Liver (tissue), 9 donors: Measurements from ENCODE around the gene NSUN3. TPM values are rescaled to one million over a fixed set of nuclear protein-coding genes. Genes with fewer than 3 reads are reported as not detected.

Experiments used
- DNase-seq: peaks from one replicate; pipeline ENCODE4 v3.0.0-alpha.2; 2017; ENCODE audit warnings: low spot score
- H3K27ac ChIP-seq, 2 donors: one replicate each; pipeline ENCODE4 v1.7.0; 2013; ENCODE audit warnings: inconsistent platforms in 2 of 2, low read length in 2 of 2, control low read depth in 1 of 2, low read depth in 1 of 2, mild to moderate bottlenecking in 1 of 2
- H3K27me3 ChIP-seq, 4 donors: one replicate each; pipeline versions ENCODE4 v1.6.1 to v1.7.0; 2013; ENCODE audit warnings: low read length in 3 of 4, inconsistent platforms in 1 of 4, mild to moderate bottlenecking in 1 of 4, moderate library complexity in 1 of 4; ENCODE audit not compliant: control insufficient read depth in 4 of 4, insufficient read depth in 4 of 4
- H3K36me3 ChIP-seq, 4 donors: one replicate each; pipeline versions ENCODE4 v1.6.1 to v1.7.0; 2013; ENCODE audit warnings: low read length in 3 of 4, mild to moderate bottlenecking in 3 of 4, low read depth in 1 of 4, moderate library complexity in 1 of 4; ENCODE audit not compliant: control insufficient read depth in 4 of 4, insufficient read depth in 3 of 4
- H3K4me1 ChIP-seq, 4 donors: one replicate each; pipeline versions ENCODE4 v1.6.1 to v1.7.0; 2013; ENCODE audit warnings: low read length in 3 of 4, mild to moderate bottlenecking in 3 of 4, moderate library complexity in 1 of 4; ENCODE audit not compliant: control insufficient read depth in 4 of 4, insufficient read depth in 4 of 4
- H3K4me3 ChIP-seq, 3 donors: one replicate each; pipeline versions ENCODE4 v1.6.1 to v1.7.0; 2013; ENCODE audit warnings: low read length in 3 of 3, control low read depth in 1 of 3, low read depth in 1 of 3, mild to moderate bottlenecking in 1 of 3
- H3K9ac ChIP-seq, 2 donors: one replicate each; pipeline ENCODE4 v1.7.0; 2013; ENCODE audit warnings: low read length in 2 of 2, mild to moderate bottlenecking in 2 of 2, moderate library complexity in 2 of 2, control low read depth in 1 of 2, low read depth in 1 of 2
- H3K9me3 ChIP-seq, 4 donors: one replicate each; pipeline versions ENCODE4 v1.6.1 to v1.7.0; 2013; ENCODE audit warnings: low read length in 3 of 4; ENCODE audit not compliant: control insufficient read depth in 4 of 4
- ATF3 ChIP-seq: IDR thresholded peaks from 2 replicates; pipeline ENCODE4 v1.6.1; 2016; ENCODE audit warnings: antibody characterized with exemption
- CTCF ChIP-seq: fragments of 150-350 bp; IDR thresholded peaks from 2 replicates; pipeline ENCODE4 v1.5.1; 2017; ENCODE audit warnings: improper control_type of control experiment, low read depth, low read length; ENCODE audit not compliant: missing input control
- FOXA1 ChIP-seq: IDR thresholded peaks from 2 replicates; pipeline ENCODE4 v1.6.1; 2016; ENCODE audit warnings: antibody characterized with exemption
- FOXA2 ChIP-seq: IDR thresholded peaks from 2 replicates; pipeline ENCODE4 v1.6.1; 2016; ENCODE audit warnings: antibody characterized with exemption
- GABPA ChIP-seq, 2 donors: IDR thresholded peaks in 1 of 2; conservative IDR thresholded peaks in 1 of 2; 2 replicates each; pipeline ENCODE4 v1.6.1; 2016; ENCODE audit warnings: antibody characterized with exemption in 2 of 2, mild to moderate bottlenecking in 1 of 2, moderate library complexity in 1 of 2
- JUND ChIP-seq, 2 donors: IDR thresholded peaks; 2 replicates each; pipeline ENCODE4 v1.6.1; 2016; ENCODE audit warnings: antibody characterized with exemption in 2 of 2
- MAX ChIP-seq: IDR thresholded peaks from 2 replicates; pipeline ENCODE4 v1.6.1; 2016; ENCODE audit warnings: antibody characterized with exemption
- NR2F2 ChIP-seq: IDR thresholded peaks from 2 replicates; pipeline ENCODE4 v1.6.1; 2016; ENCODE audit warnings: antibody characterized with exemption
- RAD21 ChIP-seq, 2 donors: IDR thresholded peaks; 2 replicates each; pipeline ENCODE4 v1.6.1; 2016; ENCODE audit warnings: antibody characterized with exemption in 2 of 2, mild to moderate bottlenecking in 2 of 2
- REST ChIP-seq: IDR thresholded peaks from 2 replicates; pipeline ENCODE4 v1.6.1; 2016; ENCODE audit warnings: antibody characterized with exemption, mild to moderate bottlenecking
- RXRA ChIP-seq, 2 donors: IDR thresholded peaks; 2 replicates each; pipeline ENCODE4 v1.6.1; 2017 to 2018; ENCODE audit warnings: antibody characterized with exemption in 2 of 2, mild to moderate bottlenecking in 1 of 2
- SP1 ChIP-seq: IDR thresholded peaks from 2 replicates; pipeline ENCODE4 v1.6.1; 2018; ENCODE audit warnings: antibody characterized with exemption, mild to moderate bottlenecking
- TAF1 ChIP-seq: conservative IDR thresholded peaks from 2 replicates; pipeline ENCODE4 v1.6.1; 2016; ENCODE audit warnings: antibody characterized with exemption, mild to moderate bottlenecking
- YY1 ChIP-seq: IDR thresholded peaks from 2 replicates; pipeline ENCODE4 v1.6.1; 2016; ENCODE audit warnings: antibody characterized with exemption, mild to moderate bottlenecking
- ZBTB33 ChIP-seq: IDR thresholded peaks from 2 replicates; pipeline ENCODE4 v1.6.1; 2016; ENCODE audit warnings: antibody characterized with exemption
- WGBS: extraction: QIAGEN DNeasy Blood & Tissue Kit; methylation state at CpG from one replicate; pipeline ENCODE4 v1.1.7; 2013; 5-methylcytosine and 5-hydroxymethylcytosine counted together
- polyA plus RNA-seq, 2 donors: library from polyadenylated mRNA; stranded (reverse) in 1 of 2; unstranded in 1 of 2; fragments of 200-250 nt in 1 of 2; fragments of >200 nt in 1 of 2; fragmentation: Nextera tagmentation in 1 of 2; extraction: Ambion mirVana in 1 of 2; gene quantifications; one replicate each; pipeline versions ENCODE4 v1.2.1 to v1.2.3, GENCODE V29; 2013 to 2015
- total RNA-seq, 2 donors: library from RNA; depleted of rRNA; stranded (reverse); fragments of >200 nt; gene quantifications; one replicate each; pipeline ENCODE4 v1.2.3, GENCODE V29; 2014
- donor health status: healthy.
- donor health status: healthy.
- donor health status: healthy.
- donor health status: healthy.
- donor health status: healthy.

The NSUN3 gene
- total and polyA plus RNA-seq, 4 donors, result 3.8 to 14.6 (median 8.1) TPM

GRCh38 chr3:94130690-94131089, 67.8 kb downstream of the NSUN3 start:
- peaks cover 0 to 6% (median 0%) of the 10 kb centered on the region in 4 donors for H3K4me1 ChIP-seq
- H3K27ac ChIP-seq, result no peak overlapping the region
- H3K27me3 ChIP-seq, result no peaks in the 10 kb centered on the region
- peaks cover 0 to 16% (median 1%) of the 10 kb centered on the region in 4 donors for H3K36me3 ChIP-seq
- no peak overlapping the region for H3K4me3 ChIP-seq
- TF ChIP-seq NR2F2, result peak; percentile 27
- TF ChIP-seq JUND (IDR thresholded peaks at IDR 0.05), result no peak
- TF ChIP-seq RXRA (IDR thresholded peaks at IDR 0.05), result peak; percentile 40 to 42
- no peaks in the 10 kb centered on the region for H3K9me3 ChIP-seq
- DNase-seq, result no peak
- H3K9ac ChIP-seq, result no peak overlapping the region
- WGBS, result 70% methylated on average over 2 of the region's 2 CpGs

GRCh38 chr3:94132777-94133176, 69.9 kb downstream of the NSUN3 start:
- H3K27me3 ChIP-seq, result no peaks in the 10 kb centered on the region
- WGBS, result 33% methylated on average over 1 of the region's 1 CpG

GRCh38 chr3:94136133-94136532, 73.3 kb downstream of the NSUN3 start:
- no peaks in the 10 kb centered on the region for H3K9me3 ChIP-seq
- H3K27me3 ChIP-seq, result no peaks in the 10 kb centered on the region
- 85% methylated on average over 1 of the region's 1 CpG for WGBS

More at GRCh38 chr3:94132777-94133176, 69.9 kb downstream of the NSUN3 start:
- Histone ChIP-seq H3K36me3 (peaks cover 0 to 1% (median 0%) of the 10 kb centered on the region in 4 donors), H3K27ac (no peak overlapping the region), H3K4me1 (peaks cover 0 to 6% (median 0%) of the 10 kb centered on the region in 4 donors), H3K9ac (no peak overlapping the region), H3K4me3 (no peak overlapping the region), H3K9me3 (no peaks in the 10 kb centered on the region)
- TF ChIP-seq TAF1 (no peak), NR2F2 (no peak), ATF3 (no peak), YY1 (no peak), FOXA1 (no peak), SP1 (no peak), RAD21 (IDR thresholded peaks at IDR 0.05) (no peak), MAX (no peak), CTCF (no peak), FOXA2 (no peak)
- DNase-seq, result no peak

More at GRCh38 chr3:94136133-94136532, 73.3 kb downstream of the NSUN3 start:
- TF ChIP-seq JUND (IDR thresholded peaks at IDR 0.05), result no peak
- no peak for TF ChIP-seq GABPA (IDR thresholded peaks at IDR 0.05 in 1 of 2, conservative IDR thresholded peaks at IDR 0.05 in 1 of 2)
- no peak for TF ChIP-seq ZBTB33
- TF ChIP-seq FOXA1, result no peak
- TF ChIP-seq ATF3, result no peak
- no peak for TF ChIP-seq RXRA (IDR thresholded peaks at IDR 0.05)
- no peak for TF ChIP-seq YY1
- no peak for TF ChIP-seq RAD21 (IDR thresholded peaks at IDR 0.05)
- TF ChIP-seq REST, result no peak
- no peak for TF ChIP-seq MAX
- H3K4me1 ChIP-seq, result no peaks in the 10 kb centered on the region
- no peak overlapping the region for H3K9ac ChIP-seq
- DNase-seq, result no peak
- H3K36me3 ChIP-seq, result no peaks in the 10 kb centered on the region
- H3K27ac ChIP-seq, result no peak overlapping the region
- no peak overlapping the region for H3K4me3 ChIP-seq
